ENCODE measurements around the gene NOS1.

NOS1 gene

DNA sequence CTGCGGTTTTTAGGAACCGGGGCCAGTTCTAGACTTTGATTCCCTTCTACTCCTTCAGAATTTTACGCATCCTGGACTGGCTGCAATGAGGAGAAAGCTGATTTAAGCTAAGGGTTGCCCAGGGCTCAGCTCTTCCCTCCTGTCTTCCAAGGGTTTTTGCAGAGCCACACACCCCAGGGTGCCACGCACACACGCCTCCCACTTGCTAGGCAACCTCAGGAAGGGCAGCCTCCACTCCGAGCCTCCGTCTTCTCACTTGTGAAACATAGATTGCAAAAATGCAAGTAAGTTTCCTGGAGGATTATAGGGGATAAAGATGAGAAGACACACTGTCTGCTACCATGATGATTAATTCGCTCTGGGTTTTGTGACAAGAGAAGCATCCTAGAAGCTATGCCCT is 31.7 kb downstream of the NOS1 start:
- no peak for DNase-seq

DNA sequence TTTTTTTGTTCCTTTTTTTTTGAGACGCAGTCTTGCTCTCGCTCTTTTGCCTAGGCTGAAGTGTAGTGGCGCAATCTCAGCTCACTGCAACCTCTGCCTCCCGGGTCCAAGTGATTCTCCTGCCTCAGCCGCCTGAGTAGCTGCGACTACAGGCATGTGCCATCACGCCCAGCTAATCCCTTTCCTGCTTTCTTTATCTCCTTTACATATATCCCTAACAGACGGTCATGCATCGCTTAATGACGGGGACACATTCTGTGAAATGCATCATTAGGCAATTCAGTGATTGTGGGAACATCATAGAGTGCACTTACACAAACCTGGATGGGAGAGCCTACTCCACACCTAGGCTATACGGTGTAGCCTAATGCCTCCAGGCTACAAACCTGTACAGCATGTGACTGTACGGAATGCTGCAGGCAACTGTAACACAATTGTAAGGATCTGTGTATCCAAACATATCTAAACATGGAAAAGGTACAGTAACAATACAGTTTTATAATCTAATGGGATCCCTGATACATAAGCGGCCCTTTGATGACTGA is 32.8 kb downstream of the NOS1 start:
- DNase-seq: peak; percentile 47

DNA sequence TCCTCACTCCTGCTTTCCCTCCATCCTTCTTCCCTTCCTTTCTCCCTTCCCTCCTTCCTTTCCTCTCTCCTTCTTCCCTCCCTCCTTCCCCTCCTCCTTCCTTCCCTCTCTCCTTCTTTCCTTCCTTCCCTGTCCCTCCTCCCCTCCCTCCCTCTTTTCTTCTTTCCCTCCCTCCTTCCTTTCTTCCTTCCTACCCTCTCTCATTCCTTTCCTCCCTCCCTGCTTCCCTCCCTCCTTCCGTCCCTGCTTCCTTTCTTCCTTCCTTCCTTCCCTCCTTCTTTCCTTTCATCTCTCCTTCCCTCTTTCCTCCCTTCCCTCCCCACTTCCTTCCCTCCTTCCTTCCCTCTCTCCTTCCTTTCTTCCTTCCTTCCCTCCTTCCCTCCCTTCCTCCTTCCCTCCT is 39.0 kb downstream of the NOS1 start:
- DNase-seq: no peak

DNA sequence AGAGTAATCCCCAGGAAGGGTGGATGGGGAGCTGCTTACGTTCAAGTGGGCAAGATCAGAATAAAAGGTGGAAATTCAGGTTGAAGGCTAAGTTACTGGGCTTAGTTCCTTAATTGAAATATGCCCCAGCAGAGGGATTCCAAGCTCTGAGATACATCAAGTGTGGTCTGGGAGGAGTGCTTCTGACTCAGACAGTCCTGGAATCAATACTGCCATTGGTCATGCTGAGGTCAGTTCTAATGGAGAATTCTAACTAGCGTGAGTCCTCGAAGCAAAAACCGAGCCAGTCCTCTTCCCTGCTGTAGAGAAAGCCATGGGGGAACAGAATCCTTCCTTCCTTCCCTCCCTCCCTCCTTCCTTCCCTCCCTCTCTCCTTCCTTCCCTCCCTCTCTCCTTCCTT is 39.9 kb downstream of the NOS1 start:
- no peak for DNase-seq

- peak; percentile 44 for DNase-seq
These were observed 42.8 kb downstream of the NOS1 start for GRCh38 chr12:117318591-117318990.

DNA sequence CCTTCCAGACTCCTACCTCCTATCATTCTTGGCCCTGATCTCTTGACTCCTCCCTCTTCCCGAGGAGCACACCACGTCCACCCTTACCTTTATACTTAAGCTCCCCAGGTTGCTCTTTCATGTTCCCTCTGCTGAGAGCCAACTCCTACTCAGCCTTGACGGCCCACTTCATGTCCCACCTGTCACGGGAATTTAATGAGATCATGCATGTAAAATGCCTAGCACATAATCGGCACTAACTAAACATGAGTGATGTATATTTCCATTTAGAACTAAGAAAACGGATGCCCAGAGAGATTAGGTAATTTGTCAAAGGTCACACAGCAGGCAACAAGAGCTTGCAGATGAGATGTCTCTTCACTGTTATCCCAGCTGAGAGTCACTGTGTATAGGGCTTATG is 45.1 kb downstream of the NOS1 start:
- DNase-seq: no peak

- DNase-seq: no peak
These were observed 47.5 kb downstream of the NOS1 start for GRCh38 chr12:117313926-117314325.

DNA sequence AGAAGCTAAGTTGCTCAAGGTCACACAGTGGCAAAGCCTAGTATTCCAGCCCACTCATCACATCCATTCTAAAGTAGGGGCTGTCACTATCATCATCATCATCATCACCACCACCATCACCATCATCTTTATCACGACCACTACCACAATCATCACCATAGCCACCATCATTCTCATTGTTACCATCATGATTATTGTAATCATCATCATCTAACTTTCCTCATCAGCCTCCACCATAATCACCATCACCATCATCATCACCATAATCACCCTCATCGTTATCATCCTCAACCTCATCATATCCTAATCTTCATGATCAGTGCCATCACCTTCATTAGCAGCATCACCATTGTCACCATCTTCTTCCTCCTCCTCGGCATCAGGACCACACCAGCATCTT is 48.7 kb downstream of the NOS1 start:
- DNase-seq: no peak

- DNase-seq: no peak
These were observed 52.0 kb downstream of the NOS1 start for GRCh38 chr12:117309276-117309925.

DNA sequence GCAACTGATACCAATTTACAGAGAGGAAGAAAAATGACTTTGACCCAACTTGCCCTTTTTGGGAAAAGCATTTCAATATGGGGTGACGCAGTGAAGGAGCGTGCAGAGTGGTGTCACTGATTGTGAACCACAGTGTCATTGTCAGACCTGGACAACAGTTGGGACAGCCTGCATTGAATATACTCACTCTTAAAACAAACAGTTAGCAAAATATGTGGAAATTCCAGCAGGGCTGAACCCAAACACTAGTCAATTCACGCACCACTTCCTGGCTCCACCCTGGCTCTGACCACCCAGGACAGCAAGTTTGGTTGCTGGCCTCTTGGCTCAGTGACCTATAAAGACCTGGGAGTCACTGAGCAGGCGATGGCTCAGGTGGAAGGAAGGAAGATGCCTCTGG is 61.3 kb downstream of the NOS1 start:
- DNase-seq: no peak

DNA sequence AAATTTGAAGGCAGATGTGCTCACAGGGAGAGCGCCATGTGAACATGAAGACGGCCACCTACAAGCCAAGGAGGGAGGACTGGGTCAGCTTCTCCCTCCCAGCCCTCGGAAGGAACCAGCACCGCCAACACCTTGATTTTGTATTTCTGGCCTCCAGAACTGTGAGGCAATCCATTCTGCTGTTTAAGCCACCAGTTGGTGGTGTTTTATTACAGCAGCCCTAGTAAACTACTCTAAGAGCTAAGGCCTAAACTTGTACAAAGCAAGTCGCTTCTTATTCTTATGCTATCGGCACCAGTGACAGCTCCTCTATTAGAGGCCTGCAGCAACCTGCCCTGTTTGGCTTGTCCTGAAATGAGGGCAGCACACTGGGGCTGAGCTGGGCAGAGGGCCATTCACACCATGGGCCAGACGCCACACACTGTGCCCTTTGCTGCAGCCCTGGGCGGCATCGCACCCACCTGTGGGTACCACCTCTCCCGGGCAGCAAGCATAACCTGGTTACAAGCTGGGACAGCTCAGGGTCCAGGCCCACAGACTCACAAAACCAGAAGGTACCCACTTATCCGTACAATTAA is 62.7 kb downstream of the NOS1 start:
- DNase-seq: no peak

- DNase-seq: no peak
These were observed 63.2 kb downstream of the NOS1 start for GRCh38 chr12:117298191-117298590.

DNA sequence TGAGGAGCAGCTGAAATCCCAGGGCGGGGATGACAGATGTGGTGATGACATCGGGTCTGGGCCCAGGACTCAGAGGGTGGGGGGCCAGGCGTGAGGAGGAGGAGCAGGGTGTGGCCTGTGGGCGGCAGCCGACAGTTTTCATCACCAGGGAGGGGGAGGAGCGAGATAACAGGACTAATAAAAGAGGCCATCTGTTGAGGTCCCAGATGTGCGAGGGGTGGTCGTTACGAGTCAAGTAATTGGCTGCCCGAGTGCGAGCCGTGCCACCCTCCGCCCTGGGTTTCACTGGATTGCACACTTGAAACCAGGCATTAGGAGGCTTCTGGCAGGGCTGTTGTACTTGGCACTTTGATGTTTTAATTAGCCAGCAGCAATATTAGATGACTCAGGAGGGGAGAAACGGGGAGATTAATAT is 67.2 kb downstream of the NOS1 start:
- DNase-seq: no peak

- no peak for DNase-seq
These were observed 67.9 kb downstream of the NOS1 start for GRCh38 chr12:117293510-117293909.

DNA sequence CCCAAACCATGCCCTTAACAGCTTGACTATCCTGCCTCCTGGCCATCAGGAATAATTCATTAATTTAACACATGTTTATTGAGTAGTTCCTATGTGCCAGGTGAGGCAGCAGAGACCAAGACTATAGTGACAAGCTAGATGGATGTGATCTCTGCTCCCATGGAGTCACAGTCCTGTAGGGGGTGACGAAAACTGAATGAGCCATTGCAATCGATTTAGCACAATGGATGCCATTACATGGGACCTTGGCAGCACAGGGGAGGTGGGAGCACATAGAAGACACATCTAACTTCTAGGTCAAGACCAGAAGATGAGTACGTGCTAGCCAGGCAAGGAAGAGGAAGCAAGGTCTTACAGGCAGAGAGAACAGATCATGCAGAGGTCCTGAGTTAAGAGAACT is 68.7 kb downstream of the NOS1 start:
- DNase-seq: no peak

DNA sequence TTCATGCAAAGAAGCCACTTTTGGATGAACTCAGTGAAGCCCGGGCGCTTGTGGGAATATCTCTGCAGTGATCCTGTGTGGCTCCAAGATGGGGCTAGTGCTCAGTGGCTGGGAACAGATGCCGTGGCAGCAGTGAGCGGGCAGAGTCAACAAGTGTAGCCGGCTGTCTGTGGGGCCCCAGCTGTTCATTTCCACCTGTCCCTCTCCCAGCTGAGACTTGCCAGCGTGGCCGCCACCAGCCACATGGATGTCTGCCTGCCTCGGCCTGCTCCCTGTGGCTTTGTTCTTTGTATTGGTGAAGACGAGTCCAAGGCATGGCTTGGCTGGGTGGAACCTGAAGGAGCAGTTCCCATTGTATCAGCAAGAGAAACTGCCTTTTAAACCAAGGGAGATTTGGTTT is 77.3 kb downstream of the NOS1 start:
- DNase-seq: no peak

DNA sequence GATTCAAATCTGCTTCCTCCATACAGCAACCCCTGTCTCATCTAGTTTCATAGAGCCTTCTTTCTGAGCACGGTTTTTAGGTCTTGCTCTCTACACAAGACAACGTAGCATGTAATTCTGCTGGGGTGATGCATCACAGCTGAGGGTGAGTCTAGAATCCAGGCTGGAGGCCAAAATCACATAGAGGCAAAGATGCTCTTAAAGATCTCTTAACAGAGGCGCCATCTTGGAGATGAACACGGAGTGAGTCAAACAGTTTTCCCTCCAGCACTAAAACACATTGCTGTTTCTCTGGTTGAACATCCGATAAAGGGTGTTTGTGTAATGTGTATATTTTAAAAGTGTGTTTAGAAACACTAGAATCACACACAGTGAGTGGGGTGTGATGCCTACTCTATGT is 78.9 kb downstream of the NOS1 start:
- DNase-seq: no peak

DNA sequence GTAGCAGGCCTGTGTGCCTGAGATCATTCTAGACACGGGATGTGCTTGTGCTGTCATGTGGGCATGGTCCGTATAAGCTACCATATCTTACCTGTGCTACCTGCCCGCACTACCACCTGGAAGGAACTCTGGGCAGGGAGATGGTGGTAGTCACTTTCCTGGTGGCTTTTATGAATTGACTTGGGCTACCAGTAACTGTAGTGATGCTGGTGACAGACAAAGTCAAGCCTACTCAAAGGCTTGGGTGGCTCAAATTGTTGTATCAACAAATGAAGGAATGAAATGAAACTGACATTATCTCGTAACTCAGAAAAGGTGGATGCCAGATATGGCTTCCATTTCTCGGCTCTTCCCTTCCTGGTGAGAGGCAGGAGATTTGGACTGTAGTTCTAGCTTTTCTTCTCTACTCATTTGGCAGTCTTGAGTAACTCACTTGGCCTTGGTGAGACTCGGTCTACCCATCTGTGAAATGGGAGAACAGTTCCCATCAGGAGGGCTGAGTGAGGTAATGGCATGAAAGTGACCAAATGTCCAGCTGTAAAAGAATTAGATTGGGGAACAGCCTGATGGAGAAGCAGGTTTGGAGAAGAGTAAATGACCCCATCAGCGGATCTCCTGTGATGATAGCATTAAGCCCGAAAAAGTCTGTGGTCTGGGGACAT is 81.3 kb downstream of the NOS1 start:
- no peak for DNase-seq

GRCh38 chr12:117279606-117280005 is 81.8 kb downstream of the NOS1 start:
- peak; percentile 33 for DNase-seq

- DNase-seq: no peak
These were observed 83.6 kb downstream of the NOS1 start for GRCh38 chr12:117277875-117278274.

GRCh38 chr12:117273091-117273490 is 88.3 kb downstream of the NOS1 start:
- no peak for DNase-seq

- no peak for DNase-seq
These were observed 88.7 kb downstream of the NOS1 start for GRCh38 chr12:117272690-117273089.

DNA sequence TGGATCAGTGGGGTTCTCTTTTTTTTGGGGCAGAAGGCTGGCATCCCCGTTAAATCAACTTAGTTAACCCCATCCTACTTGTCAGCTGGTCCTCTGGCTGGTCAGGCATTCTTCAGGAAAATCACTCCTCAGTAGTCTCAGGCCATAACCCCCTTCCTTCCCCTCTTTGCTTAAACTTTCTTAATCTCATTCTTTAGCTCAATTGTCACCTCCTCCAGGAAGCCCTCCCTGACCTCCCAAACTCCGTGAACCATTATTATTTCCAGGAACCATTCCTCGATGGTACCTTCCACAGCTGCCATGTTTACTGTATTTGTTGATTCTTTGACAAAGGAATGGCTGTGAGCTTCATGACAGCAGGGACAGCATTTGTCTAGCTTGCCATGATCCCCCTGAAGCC is 98.7 kb downstream of the NOS1 start:
- no peak for DNase-seq

GRCh38 chr12:117261247-117261646 is 100.2 kb downstream of the NOS1 start:
- no peak for DNase-seq
